IMR-90 (cell line): ENCODE data around the gene MGAT4A. TPM values are rescaled to one million over a fixed set of nuclear protein-coding genes. Genes with fewer than 3 reads are reported as not detected.

Experiments
- CTCF ChIP-seq: conservative IDR thresholded peaks from 2 replicates; pipeline ENCODE4 v1.5.1; 2012; ENCODE audit warnings: mild to moderate bottlenecking, low read depth, low read length, improper control_type of control experiment
- POLR2A ChIP-seq: IDR thresholded peaks from 2 replicates; pipeline ENCODE4 v1.6.1; 2012; ENCODE audit warnings: mild to moderate bottlenecking, low read depth, low read length
- RCOR1 ChIP-seq: IDR thresholded peaks from 2 replicates; pipeline ENCODE4 v1.6.1; 2012; ENCODE audit warnings: mild to moderate bottlenecking, low read length, improper control_type of control experiment; ENCODE audit not compliant: insufficient replicate concordance
- RFX5 ChIP-seq: IDR thresholded peaks from 2 replicates; pipeline ENCODE4 v1.8.0; 2012; ENCODE audit warnings: low read depth, mild to moderate bottlenecking, low read length, moderate library complexity
- polyA plus RNA-seq, 3 experiments: library from polyadenylated mRNA; depleted of rRNA; stranded (reverse); fragments of >200 nt; gene quantifications; 2 replicates each; pipeline ENCODE4 v1.2.3, GENCODE V29; 2012; ENCODE audit warnings: low replicate concordance in 1 of 3
- total RNA-seq: library from RNA; depleted of rRNA; stranded (reverse); fragments of >200 nt; gene quantifications from 2 replicates; pipeline ENCODE4 v1.2.3, GENCODE V29; 2012

Gene MGAT4A
- total and polyA plus RNA-seq, 2 of the 4 experiments (the other 2 are of a cell fraction), result under 0.01 TPM; not detected in 1

- no peak for TF ChIP-seq CTCF
- no peak for TF ChIP-seq RFX5
- no peak for TF ChIP-seq RCOR1
- no peak for TF ChIP-seq POLR2A
Observed at GRCh38 chr2:98731041-98731893, at the start of gene MGAT4A (continued).
